Spleen (tissue), 7 donors: ENCODE data around the gene CDC42BPA.

Experiments
- POLR2A ChIP-seq, 3 donors: fragments of 450-650 bp; IDR thresholded peaks; one replicate each; pipeline ENCODE4 v1.5.1; 2017; ENCODE audit warnings: antibody characterized with exemption in 3 of 3, mild to moderate bottlenecking in 1 of 3
- TF ChIP-seq, protein P1 (sequence below), 11 experiments: fragments of 200-600 bp in 7 of 11; fragments of 450-650 bp in 4 of 11; sonication (generic) in 4 of 11; IDR thresholded peaks in 8 of 11; conservative IDR thresholded peaks in 3 of 11; 1 replicate in 7 of 11; 2 replicates in 4 of 11; pipeline versions ENCODE4 v1.4.0 to v1.8.0; 2016 to 2021; ENCODE audit warnings: antibody characterized with exemption in 11 of 11, inconsistent platforms in 4 of 11, mild to moderate bottlenecking in 1 of 11
- donor health status: DM: no; HTN: no; CAD: no; lungs with moderate emphysema.
- donor health status: DM: no; HTN: no; CAD: no.
- donor health status: DM: no; HTN: no; CAD: no.

GRCh38 chr1:227270554-227270953 is 47.7 kb downstream of the CDC42BPA start:
- TF ChIP-seq, protein P1, sequence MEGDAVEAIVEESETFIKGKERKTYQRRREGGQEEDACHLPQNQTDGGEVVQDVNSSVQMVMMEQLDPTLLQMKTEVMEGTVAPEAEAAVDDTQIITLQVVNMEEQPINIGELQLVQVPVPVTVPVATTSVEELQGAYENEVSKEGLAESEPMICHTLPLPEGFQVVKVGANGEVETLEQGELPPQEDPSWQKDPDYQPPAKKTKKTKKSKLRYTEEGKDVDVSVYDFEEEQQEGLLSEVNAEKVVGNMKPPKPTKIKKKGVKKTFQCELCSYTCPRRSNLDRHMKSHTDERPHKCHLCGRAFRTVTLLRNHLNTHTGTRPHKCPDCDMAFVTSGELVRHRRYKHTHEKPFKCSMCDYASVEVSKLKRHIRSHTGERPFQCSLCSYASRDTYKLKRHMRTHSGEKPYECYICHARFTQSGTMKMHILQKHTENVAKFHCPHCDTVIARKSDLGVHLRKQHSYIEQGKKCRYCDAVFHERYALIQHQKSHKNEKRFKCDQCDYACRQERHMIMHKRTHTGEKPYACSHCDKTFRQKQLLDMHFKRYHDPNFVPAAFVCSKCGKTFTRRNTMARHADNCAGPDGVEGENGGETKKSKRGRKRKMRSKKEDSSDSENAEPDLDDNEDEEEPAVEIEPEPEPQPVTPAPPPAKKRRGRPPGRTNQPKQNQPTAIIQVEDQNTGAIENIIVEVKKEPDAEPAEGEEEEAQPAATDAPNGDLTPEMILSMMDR (IDR thresholded peaks at IDR 0.05 in 8 of 11, conservative IDR thresholded peaks at IDR 0.05 in 3 of 11): no peak
- TF ChIP-seq POLR2A (IDR thresholded peaks at IDR 0.05): no peak
